ENCODE data around the gene IGFBP5.

- TF ChIP-seq CTCF (IDR thresholded peaks at IDR 0.05; ENCODE audit: poor library complexity, severe bottlenecking) (no peak), RAD21 (conservative IDR thresholded peaks at IDR 0.05) (no peak), POLR2AphosphoS5 (IDR thresholded peaks at IDR 0.05) (no peak), MXI1 (conservative IDR thresholded peaks at IDR 0.05; ENCODE audit: poor library complexity, severe bottlenecking) (no peak), TAF1 (IDR thresholded peaks at IDR 0.05; ENCODE audit: low read depth) (no peak)
Measured at GRCh38 chr2:216717491-216717901, 22.1 kb upstream of the IGFBP5 start.
